WERI-Rb-1 (cell line): ENCODE measurements around the gene AQP5.

Source experiments
- DNase-seq: peaks from one replicate; pipeline ENCODE4 v3.0.0-alpha.2; 2020
- H3K27ac ChIP-seq: fragments of 250-450 bp; sonication (Bioruptor Pico); 2 replicates; pipeline ENCODE4 v1.5.1; 2020; ENCODE audit warnings: mild to moderate bottlenecking, moderate library complexity
- H3K27me3 ChIP-seq: fragments of 250-450 bp; sonication (Bioruptor Pico); 2 replicates; pipeline ENCODE4 v1.5.1; 2021; ENCODE audit warnings: mild to moderate bottlenecking, low read depth, moderate library complexity; ENCODE audit not compliant: insufficient read depth, severe bottlenecking
- H3K36me3 ChIP-seq: fragments of 250-450 bp; sonication (Bioruptor Pico); 2 replicates; pipeline ENCODE4 v1.5.1; 2020; ENCODE audit warnings: mild to moderate bottlenecking, moderate library complexity
- H3K4me3 ChIP-seq: 2 replicates; pipeline ENCODE4 v1.5.1; 2011; ENCODE audit warnings: low read depth, mild to moderate bottlenecking, control low read depth, low read length
- H3K9me3 ChIP-seq: fragments of 250-450 bp; sonication (Bioruptor Pico); 2 replicates; pipeline ENCODE4 v1.5.1; 2021; ENCODE audit warnings: mild to moderate bottlenecking, moderate library complexity; ENCODE audit not compliant: severe bottlenecking
- TF ChIP-seq, protein P1 (sequence below): IDR thresholded peaks from 2 replicates; pipeline ENCODE4 v1.5.1; 2011; ENCODE audit warnings: low read depth, mild to moderate bottlenecking, control low read depth, inconsistent platforms, low read length

AQP5 gene

DNA sequence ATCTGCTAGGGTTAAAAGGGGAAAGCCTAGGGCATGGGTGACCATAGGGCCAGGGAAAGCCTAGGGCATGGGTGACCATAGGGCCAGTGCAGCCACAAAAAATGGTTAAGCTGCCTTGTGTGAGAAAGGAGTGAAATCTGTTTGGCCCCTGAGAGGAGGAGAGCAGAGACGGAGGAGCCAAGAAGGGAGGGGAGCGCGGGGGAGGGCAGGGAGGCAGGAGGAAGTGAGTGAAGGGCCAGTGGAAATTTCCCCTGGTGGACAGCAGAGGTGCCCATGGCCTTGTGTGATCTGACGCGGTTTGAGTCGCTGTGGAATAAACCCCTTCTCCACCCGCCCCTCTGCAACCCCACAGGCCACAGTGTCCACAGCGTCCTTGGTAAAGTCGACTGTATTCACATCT, 10.5 kb downstream of the AQP5 start:
- no peaks in the 10 kb centered on the region for H3K36me3 ChIP-seq
- TF ChIP-seq, protein P1, sequence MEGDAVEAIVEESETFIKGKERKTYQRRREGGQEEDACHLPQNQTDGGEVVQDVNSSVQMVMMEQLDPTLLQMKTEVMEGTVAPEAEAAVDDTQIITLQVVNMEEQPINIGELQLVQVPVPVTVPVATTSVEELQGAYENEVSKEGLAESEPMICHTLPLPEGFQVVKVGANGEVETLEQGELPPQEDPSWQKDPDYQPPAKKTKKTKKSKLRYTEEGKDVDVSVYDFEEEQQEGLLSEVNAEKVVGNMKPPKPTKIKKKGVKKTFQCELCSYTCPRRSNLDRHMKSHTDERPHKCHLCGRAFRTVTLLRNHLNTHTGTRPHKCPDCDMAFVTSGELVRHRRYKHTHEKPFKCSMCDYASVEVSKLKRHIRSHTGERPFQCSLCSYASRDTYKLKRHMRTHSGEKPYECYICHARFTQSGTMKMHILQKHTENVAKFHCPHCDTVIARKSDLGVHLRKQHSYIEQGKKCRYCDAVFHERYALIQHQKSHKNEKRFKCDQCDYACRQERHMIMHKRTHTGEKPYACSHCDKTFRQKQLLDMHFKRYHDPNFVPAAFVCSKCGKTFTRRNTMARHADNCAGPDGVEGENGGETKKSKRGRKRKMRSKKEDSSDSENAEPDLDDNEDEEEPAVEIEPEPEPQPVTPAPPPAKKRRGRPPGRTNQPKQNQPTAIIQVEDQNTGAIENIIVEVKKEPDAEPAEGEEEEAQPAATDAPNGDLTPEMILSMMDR = no peak
- no peaks in the 10 kb centered on the region for H3K27me3 ChIP-seq
- no peaks in the 10 kb centered on the region for H3K9me3 ChIP-seq
- no peak overlapping the region for H3K4me3 ChIP-seq
- DNase-seq = no peak
- no peak overlapping the region for H3K27ac ChIP-seq

DNA sequence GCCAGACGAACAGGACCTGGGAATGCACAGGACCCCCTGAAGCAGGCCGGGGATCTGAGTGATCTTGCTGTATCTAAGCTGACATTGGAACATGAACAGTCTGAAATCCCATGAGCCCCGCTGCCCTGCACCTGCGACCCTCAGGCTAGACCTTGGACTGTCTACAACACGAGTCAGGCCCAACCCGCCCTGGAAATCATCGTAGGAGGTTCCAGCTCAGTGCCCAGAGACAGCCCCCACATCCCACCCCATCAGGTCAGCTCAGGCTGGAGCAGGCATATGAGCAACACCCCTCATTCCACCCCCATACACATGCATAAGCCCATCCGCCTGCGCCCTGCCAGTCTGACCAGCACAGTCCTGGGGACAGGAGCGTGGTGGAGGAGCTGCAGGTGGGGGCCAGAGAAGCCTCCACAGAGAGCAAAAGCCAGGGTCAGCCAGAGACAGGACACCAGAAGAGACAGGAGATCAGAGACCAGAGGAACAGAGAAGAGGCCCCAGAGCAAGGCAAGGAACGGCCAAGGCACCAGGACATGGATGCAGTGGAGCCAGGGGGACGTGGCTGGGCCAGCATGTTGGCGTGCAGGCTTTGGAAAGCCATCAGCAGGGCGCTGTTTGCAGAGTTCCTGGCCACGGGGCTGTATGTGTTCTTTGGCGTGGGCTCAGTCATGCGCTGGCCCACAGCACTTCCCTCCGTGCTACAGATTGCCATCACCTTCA, 11.1 kb downstream of the AQP5 start, which contains the start of gene AQP6:
Gene AQP6, plus strand, starts transcription at position 307 of the 720 bp plus-strand sequence. Its CDS starts 227 bp downstream, at position 534.
- TF ChIP-seq, protein P1 = no peak
- Histone ChIP-seq H3K27ac (no peak within 1 kb of the TSS), H3K9me3 (no peaks in the 10 kb centered on the region)

GRCh38 chr12:49973361-49973830, 11.7 kb downstream of the AQP5 start:
- H3K27me3 ChIP-seq = no peaks in the 10 kb centered on the region
- H3K4me3 ChIP-seq = no peak overlapping the region
- no peak for DNase-seq
- H3K27ac ChIP-seq = no peak overlapping the region
- no peaks in the 10 kb centered on the region for H3K36me3 ChIP-seq
- TF ChIP-seq, protein P1 = no peak
- H3K9me3 ChIP-seq = no peaks in the 10 kb centered on the region

More for the DNA sequence above, 11.1 kb downstream of the AQP5 start, which contains the start of gene AQP6:
- no peak for DNase-seq
- H3K27me3 ChIP-seq = no peaks in the 10 kb centered on the region
- no peaks in the 10 kb centered on the region for H3K36me3 ChIP-seq
- H3K4me3 ChIP-seq = no peak within 1 kb of the TSS

GRCh38 chr12:49974231-49974675, 12.6 kb downstream of the AQP5 start:
- Histone ChIP-seq H3K4me3 (no peak overlapping the region), H3K27ac (no peak overlapping the region), H3K36me3 (no peaks in the 10 kb centered on the region), H3K9me3 (no peaks in the 10 kb centered on the region), H3K27me3 (no peaks in the 10 kb centered on the region)
- peak; percentile 89 for DNase-seq
- TF ChIP-seq, protein P1 = peak; percentile 92

DNA sequence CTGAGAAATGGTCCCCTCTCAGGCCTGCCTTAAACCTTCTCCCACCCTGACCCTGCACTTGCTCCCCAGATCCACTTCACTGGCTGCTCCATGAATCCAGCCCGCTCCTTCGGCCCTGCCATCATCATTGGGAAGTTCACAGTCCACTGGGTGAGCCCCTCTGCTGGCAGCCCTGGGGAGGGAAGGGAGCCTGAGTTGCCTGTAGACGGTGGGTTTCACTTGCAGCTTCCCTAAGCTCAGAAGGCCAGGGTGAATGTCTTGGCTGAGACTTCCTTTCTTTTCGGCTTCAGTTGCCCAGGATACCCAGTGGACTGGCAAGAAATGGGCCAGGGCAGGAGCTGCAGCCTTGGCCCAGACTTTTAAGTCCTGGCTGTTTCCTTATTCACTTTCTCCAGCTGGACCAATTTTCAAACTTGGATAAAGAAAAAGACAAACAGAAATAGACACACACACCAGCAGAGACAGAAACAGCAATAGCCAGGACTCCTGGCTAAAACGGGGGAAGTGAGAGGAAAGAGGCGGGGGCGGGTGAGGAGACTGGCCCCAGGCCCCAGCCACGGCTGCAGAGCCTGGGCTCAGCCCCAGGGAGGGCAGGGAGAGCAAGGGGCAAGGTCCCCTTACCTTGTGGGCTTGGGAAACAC, 13.1 kb downstream of the AQP5 start:
- no peaks in the 10 kb centered on the region for H3K9me3 ChIP-seq
- no peaks in the 10 kb centered on the region for H3K36me3 ChIP-seq
- DNase-seq = no peak
- no peak overlapping the region for H3K27ac ChIP-seq
- no peaks in the 10 kb centered on the region for H3K27me3 ChIP-seq
- H3K4me3 ChIP-seq = no peak overlapping the region
- TF ChIP-seq, protein P1 = no peak
